ENCODE data around the gene HINT3.
"Not testable (repeated sequence)": the region's sequence is repeated elsewhere in the genome, so short reads cannot be mapped to it uniquely, and the experiment has no call there.

HINT3 gene

DNA sequence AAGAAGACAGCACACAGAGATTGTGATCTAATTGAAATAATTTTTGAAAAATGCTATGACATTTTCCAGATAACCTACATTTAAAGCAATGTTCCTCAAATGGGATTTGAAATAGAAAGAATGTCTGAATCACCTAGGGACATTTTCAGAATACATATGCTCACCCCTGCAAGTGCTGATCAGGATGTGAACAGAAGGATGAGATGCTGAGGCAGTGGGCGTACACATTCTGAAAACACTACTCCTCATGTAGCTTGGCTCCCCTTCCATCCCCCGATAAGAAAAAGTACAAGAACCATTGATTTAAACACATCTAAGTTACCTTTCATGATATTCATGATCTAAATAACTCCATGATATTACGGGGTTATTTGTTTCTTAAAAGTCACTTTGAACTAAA is 29.9 kb upstream of the HINT3 start:
- DNase-seq (ENCODE audit: low spot score): no peak
- in situ Hi-C loops (cut with MboI; ENCODE audit: low sequenced_read_pairs, unreplicated experiment): no loop called here
- TF ChIP-seq, protein P1, sequence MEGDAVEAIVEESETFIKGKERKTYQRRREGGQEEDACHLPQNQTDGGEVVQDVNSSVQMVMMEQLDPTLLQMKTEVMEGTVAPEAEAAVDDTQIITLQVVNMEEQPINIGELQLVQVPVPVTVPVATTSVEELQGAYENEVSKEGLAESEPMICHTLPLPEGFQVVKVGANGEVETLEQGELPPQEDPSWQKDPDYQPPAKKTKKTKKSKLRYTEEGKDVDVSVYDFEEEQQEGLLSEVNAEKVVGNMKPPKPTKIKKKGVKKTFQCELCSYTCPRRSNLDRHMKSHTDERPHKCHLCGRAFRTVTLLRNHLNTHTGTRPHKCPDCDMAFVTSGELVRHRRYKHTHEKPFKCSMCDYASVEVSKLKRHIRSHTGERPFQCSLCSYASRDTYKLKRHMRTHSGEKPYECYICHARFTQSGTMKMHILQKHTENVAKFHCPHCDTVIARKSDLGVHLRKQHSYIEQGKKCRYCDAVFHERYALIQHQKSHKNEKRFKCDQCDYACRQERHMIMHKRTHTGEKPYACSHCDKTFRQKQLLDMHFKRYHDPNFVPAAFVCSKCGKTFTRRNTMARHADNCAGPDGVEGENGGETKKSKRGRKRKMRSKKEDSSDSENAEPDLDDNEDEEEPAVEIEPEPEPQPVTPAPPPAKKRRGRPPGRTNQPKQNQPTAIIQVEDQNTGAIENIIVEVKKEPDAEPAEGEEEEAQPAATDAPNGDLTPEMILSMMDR (IDR thresholded peaks at IDR 0.05; ENCODE audit: borderline replicate concordance, control extremely low read depth, extremely low read depth, insufficient read depth, missing control alignments): no peak

- in situ Hi-C loops (cut with MboI; ENCODE audit: low sequenced_read_pairs, unreplicated experiment): no loop called here
- TF ChIP-seq, protein P1 (IDR thresholded peaks at IDR 0.05; ENCODE audit: borderline replicate concordance, control extremely low read depth, extremely low read depth, insufficient read depth, missing control alignments): no peak
- no peak for DNase-seq (ENCODE audit: low spot score)
These were observed 28.8 kb upstream of the HINT3 start for GRCh38 chr6:125927761-125928160.

DNA sequence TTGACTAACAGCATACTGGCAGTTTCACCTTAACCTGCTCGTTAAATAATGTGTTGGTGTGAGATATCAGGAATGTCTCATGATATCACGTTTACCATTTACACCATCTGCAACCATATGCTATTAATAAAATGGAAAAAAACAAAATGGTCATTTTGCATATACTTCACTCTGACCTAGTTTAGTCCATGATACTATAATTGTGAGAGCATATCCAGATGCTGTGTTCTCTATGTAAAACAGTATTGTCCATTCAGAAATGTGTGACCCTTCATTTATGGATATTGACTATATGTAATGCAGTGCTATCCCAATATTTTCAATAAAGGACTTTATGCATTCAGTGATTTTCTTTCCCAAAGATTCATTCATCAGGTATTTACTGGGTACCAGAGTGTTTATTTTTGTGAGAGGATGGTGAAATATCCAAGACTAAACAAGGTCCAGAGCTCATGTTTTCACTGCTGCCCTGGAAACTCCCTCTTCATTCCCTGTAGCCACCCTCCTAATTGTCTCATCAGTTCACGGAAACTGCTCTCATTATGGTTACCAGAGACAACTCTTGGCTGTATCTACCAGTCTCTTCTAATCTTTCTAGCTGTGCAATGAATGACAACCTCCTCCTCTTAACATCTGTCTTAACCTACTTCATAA is 25.7 kb upstream of the HINT3 start:
- TF ChIP-seq, protein P1 (IDR thresholded peaks at IDR 0.05; ENCODE audit: borderline replicate concordance, control extremely low read depth, extremely low read depth, insufficient read depth, missing control alignments): no peak
- in situ Hi-C loops (cut with MboI; ENCODE audit: low sequenced_read_pairs, unreplicated experiment): no loop called here
- no peak for DNase-seq (ENCODE audit: low spot score)

DNA sequence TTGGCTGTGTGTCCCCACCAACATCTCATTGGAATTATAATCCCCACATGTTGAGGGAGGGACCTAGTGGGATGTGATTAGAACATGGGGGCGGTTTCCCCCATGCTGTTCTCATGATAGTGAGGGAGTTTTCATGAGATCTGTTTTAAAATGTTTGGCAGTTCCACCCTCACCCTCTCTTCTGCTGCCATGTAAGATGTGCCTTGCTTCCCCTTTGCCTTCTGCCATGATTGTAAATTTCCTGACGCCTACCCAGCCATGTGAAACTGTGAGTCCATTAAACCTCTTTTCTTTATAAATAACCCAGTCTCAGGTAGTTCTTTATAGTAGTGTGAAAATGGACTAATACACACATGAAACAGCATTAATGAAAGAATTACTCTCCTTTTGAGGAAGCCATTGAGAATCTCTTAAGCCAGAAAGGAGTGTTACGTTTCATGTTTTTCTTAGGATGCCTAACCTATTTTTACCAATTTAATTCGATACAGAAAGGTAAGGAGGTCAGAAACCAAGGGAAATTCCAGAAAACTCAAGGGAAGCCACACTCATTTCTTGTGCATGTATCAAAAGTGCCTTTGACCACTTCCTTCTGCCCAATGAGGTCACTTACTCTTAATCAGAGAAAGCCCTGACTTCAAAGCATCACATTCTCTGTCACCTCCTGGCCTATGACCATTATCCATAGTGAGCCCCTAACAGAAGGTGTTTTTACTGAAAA is 24.7 kb upstream of the HINT3 start:
- in situ Hi-C loops (cut with MboI; ENCODE audit: low sequenced_read_pairs, unreplicated experiment): no loop called here
- TF ChIP-seq, protein P1 (IDR thresholded peaks at IDR 0.05; ENCODE audit: borderline replicate concordance, control extremely low read depth, extremely low read depth, insufficient read depth, missing control alignments): no peak

GRCh38 chr6:125932451-125932795 is 24.1 kb upstream of the HINT3 start:
- in situ Hi-C loops (cut with MboI; ENCODE audit: low sequenced_read_pairs, unreplicated experiment): no loop called here
- no peak for DNase-seq (ENCODE audit: low spot score)
- TF ChIP-seq, protein P1 (IDR thresholded peaks at IDR 0.05; ENCODE audit: borderline replicate concordance, control extremely low read depth, extremely low read depth, insufficient read depth, missing control alignments): no peak

More for the DNA sequence above, 24.7 kb upstream of the HINT3 start:
- peak; percentile 33 for DNase-seq (ENCODE audit: low spot score)

DNA sequence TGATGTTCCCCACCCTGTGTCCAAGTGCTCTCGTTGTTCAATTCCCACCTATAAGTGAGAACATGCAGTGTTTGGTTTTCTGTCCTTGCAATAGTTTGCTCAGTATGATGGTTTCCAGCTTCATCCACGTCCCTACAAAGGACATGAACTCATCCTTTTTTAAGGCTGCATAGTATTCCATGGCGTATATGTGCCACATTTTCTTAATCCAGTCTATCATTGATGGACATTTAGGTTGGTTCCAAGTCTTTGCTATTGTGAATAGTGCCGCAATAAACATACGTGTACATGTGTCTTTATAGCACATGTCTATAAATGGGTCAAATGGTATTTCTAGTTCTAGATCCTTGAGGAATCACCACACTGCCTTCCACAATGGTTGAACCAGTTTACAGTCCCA is 21.1 kb upstream of the HINT3 start:
- in situ Hi-C loops (cut with MboI; ENCODE audit: low sequenced_read_pairs, unreplicated experiment); DNase-seq (ENCODE audit: low spot score): not testable (repeated sequence)

GRCh38 chr6:125939026-125939425 is 17.5 kb upstream of the HINT3 start:
- in situ Hi-C loops (cut with MboI; ENCODE audit: low sequenced_read_pairs, unreplicated experiment): no loop called here
- TF ChIP-seq, protein P1 (IDR thresholded peaks at IDR 0.05; ENCODE audit: borderline replicate concordance, control extremely low read depth, extremely low read depth, insufficient read depth, missing control alignments): no peak
- no peak for DNase-seq (ENCODE audit: low spot score)

Measured in GM13976 (cell line).